SH-SY5Y (cell line): ENCODE data around the gene PDIA5.

Source experiments
- GATA2 ChIP-seq: IDR thresholded peaks from 2 replicates; pipeline ENCODE4 v1.6.1; 2011; ENCODE audit warnings: mild to moderate bottlenecking, low read depth, low read length
- GATA3 ChIP-seq: IDR thresholded peaks from 2 replicates; pipeline ENCODE4 v1.6.1; 2011; ENCODE audit warnings: low read depth, mild to moderate bottlenecking, low read length, moderate library complexity

The PDIA5 gene

GRCh38 chr3:123157209-123157597 is 90.4 kb downstream of the PDIA5 start:
- no peak for TF ChIP-seq GATA3

- TF ChIP-seq GATA2 (no peak), GATA3 (no peak)
Observed at GRCh38 chr3:123157598-123158287, 90.9 kb downstream of the PDIA5 start.

DNA sequence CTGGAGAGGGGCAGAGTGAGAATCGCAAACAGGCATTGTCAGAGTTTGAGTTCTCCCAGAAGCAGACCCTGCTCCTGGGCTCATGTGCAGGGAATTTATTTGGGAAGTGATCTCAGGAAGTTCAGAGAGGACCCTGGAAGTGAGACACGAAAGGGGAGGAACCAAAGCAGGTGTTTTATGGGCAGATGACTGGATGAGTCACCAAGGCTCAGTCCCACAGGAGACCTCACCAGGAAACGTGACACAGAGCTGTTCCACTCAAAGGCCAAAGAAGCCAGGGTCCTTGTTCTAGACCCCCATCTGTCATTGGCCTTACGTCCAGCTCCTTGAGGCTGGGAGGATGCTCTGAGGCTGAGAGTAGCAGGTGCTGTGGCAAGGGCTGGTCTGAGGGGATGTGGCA is 91.5 kb downstream of the PDIA5 start:
- TF ChIP-seq GATA3 (no peak), GATA2 (no peak)

GRCh38 chr3:123158899-123159390 is 92.1 kb downstream of the PDIA5 start:
- TF ChIP-seq GATA3: no peak
- TF ChIP-seq GATA2: no peak

- TF ChIP-seq GATA2 (no peak), GATA3 (no peak)
Observed at GRCh38 chr3:123159926-123160635, 93.3 kb downstream of the PDIA5 start.

- no peak for TF ChIP-seq GATA3
- no peak for TF ChIP-seq GATA2
Observed at GRCh38 chr3:123161167-123161566, 94.3 kb downstream of the PDIA5 start.

DNA sequence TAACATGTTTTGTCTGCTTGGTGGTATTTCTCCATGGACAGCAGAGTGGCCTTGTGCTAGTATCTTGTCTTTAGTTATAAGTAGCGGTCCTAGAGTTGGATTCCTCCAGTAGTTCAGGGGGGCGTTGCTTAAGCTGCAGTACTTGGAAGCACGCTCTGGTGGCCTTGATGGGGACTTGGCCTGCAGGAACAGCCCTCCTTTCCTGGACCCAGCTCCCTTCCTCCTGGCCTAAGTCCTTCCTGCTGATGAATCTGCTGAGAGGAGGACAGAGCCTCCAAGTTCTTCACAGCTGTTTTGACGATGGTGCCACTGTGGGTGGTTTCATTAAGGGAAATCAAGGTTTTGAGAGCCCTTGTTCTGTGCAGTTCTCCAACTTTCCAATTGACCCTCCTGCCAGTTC is 96.3 kb downstream of the PDIA5 start:
- no peak for TF ChIP-seq GATA2
- no peak for TF ChIP-seq GATA3

GRCh38 chr3:123165163-123165562 is 98.3 kb downstream of the PDIA5 start:
- TF ChIP-seq GATA3 (no peak), GATA2 (no peak)

GRCh38 chr3:123167686-123168085 is 100.9 kb downstream of the PDIA5 start:
- TF ChIP-seq GATA2: no peak

- TF ChIP-seq GATA2 (no peak), GATA3 (no peak)
Observed at GRCh38 chr3:123168122-123168521, 101.3 kb downstream of the PDIA5 start.

- TF ChIP-seq GATA3 (no peak), GATA2 (no peak)
Observed at GRCh38 chr3:123168605-123169004, 101.8 kb downstream of the PDIA5 start.

- TF ChIP-seq GATA3 (no peak), GATA2 (no peak)
Observed at GRCh38 chr3:123169492-123169929, 102.7 kb downstream of the PDIA5 start.

DNA sequence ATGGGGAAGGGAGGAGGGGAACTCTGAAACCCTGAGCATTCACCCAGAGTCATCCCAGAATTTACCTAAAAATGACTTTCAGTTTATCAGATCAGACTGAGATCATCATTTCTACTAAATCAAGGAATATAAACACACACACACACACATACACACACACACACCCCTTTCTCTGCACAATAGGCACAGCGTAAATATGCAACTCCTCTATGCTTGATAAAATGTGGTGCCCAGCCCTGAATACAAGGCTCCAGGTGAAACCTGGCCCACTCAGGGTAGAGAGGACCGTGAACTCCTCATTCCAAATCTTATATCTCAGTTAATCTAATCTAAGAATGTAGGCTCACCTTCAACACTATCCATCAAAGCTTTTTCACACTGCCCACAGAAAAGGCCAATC is 103.1 kb downstream of the PDIA5 start:
- no peak for TF ChIP-seq GATA3
- no peak for TF ChIP-seq GATA2

DNA sequence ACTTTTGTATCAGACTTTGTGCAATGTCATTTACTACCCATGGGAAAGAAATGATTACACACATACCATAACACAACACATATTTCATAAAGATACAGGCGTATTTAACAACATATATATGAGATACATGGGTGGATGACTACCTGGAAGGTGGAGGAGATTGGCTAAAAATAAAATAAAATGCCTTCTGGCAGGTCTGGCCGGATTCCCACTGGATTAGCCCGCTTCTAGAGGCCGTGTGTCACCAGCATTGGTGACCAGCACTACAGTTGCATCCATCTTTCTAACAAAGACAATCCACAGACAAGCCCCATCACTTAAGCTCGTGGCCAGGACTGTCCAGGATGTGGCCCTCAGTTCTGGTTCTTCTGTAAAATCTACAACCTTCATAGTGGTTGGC is 114.0 kb downstream of the PDIA5 start:
- no peak for TF ChIP-seq GATA3

GRCh38 chr3:123186695-123187094 is 119.9 kb downstream of the PDIA5 start:
- no peak for TF ChIP-seq GATA2
- TF ChIP-seq GATA3: no peak
